ENCODE results near the gene ZNF710. TPM values are rescaled to one million over a fixed set of nuclear protein-coding genes. Genes with fewer than 3 reads are reported as not detected.

Gene ZNF710
- total RNA-seq, 4 donors from 2014 or later = 27.3 to 43.4 (median 35.6) TPM

DNA sequence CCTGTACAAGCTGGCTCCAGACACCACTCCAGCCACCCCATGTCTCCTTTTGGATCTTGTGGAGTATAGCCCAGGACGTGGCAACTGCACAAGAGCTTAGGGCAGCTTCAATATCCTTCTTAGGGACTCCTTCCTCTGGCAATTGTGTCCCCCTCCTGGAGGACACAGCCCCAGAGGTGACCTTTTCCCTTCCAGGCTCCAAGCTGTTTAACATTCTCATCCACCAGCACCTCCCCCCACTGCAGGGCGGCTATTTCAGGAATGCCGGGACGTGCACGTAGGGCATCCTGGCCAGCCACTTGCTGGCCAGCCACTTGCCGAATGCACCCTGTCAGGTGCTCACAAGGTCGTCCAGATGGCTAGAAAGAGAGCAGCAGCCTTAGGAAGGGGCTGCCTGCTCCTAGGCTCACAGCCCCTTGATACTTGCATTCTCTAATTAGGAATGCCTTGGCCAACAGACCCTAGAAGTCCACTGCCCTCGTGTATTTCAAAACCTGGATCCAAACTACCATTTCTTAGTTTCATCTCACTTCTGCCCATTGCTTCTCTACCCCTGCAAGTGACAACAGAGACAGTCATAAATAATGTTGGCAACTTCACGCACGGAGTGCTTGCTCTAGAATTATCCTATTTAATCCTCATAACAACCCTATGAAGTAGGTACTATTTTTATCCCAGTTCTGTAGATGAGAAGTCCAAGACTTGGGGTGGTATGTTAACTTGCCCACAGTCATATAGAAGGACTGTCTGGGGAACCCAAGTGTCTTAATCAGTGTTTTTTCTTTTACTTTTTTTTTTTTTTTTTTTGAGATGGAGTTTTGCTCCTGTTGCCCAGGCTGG is 125.7 kb downstream of the ZNF710 start:
- no peak for DNase-seq

GRCh38 chr15:90130291-90130690 is 129.2 kb downstream of the ZNF710 start:
- WGBS, 2 donors (ENCODE audit: low coverage in 1 of 2) = 91 to 92% methylated on average over 4 to 8 of the region's 8 CpGs
- Histone ChIP-seq H3K4me1 (peaks cover 0 to 13% (median 4%) of the 10 kb centered on the region in 4 donors), H3K36me3 (no peaks in the 10 kb centered on the region), H3K27ac (no peak overlapping the region), H3K4me3 (no peak overlapping the region), H3K27me3 (no peaks in the 10 kb centered on the region), H3K9me3 (no peaks in the 10 kb centered on the region)
- TF ChIP-seq, protein P1, sequence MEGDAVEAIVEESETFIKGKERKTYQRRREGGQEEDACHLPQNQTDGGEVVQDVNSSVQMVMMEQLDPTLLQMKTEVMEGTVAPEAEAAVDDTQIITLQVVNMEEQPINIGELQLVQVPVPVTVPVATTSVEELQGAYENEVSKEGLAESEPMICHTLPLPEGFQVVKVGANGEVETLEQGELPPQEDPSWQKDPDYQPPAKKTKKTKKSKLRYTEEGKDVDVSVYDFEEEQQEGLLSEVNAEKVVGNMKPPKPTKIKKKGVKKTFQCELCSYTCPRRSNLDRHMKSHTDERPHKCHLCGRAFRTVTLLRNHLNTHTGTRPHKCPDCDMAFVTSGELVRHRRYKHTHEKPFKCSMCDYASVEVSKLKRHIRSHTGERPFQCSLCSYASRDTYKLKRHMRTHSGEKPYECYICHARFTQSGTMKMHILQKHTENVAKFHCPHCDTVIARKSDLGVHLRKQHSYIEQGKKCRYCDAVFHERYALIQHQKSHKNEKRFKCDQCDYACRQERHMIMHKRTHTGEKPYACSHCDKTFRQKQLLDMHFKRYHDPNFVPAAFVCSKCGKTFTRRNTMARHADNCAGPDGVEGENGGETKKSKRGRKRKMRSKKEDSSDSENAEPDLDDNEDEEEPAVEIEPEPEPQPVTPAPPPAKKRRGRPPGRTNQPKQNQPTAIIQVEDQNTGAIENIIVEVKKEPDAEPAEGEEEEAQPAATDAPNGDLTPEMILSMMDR (IDR thresholded peaks at IDR 0.05) = no peak
- TF ChIP-seq POLR2AphosphoS5 (IDR thresholded peaks at IDR 0.05) (no peak), POLR2A (IDR thresholded peaks at IDR 0.05) (no peak), EP300 (IDR thresholded peaks at IDR 0.05; ENCODE audit: low read depth) (no peak)
- intact Hi-C loops (cut with DNase I; ENCODE audit: low total_unique reads) (no loop called here), in situ Hi-C loops (cut with MboI; ENCODE audit: low pct_ligation_motif_present in 1 of 4, low pct_unique_long_range_greater_than_20kb in 1 of 4, low sequenced_read_pairs in 3 of 4) (no loop called here)
- no peak for DNase-seq

More for the DNA sequence above, 125.7 kb downstream of the ZNF710 start:
- intact Hi-C loops (cut with DNase I; ENCODE audit: low total_unique reads) (no loop called here), in situ Hi-C loops (cut with MboI; ENCODE audit: low pct_ligation_motif_present in 1 of 4, low pct_unique_long_range_greater_than_20kb in 1 of 4, low sequenced_read_pairs in 3 of 4) (no loop called here)
- TF ChIP-seq POLR2A (IDR thresholded peaks at IDR 0.05) (no peak), EP300 (IDR thresholded peaks at IDR 0.05; ENCODE audit: low read depth) (no peak), POLR2AphosphoS5 (IDR thresholded peaks at IDR 0.05) (no peak)
- TF ChIP-seq, protein P1 (IDR thresholded peaks at IDR 0.05) = no peak
- 30 to 36% methylated on average over 4 to 10 of the region's 10 CpGs for WGBS, 2 donors (ENCODE audit: low coverage in 1 of 2)
- Histone ChIP-seq H3K36me3 (no peaks in the 10 kb centered on the region), H3K27me3 (no peaks in the 10 kb centered on the region), H3K9me3 (no peaks in the 10 kb centered on the region), H3K27ac (peak overlapping the region in 2 of 4 donors; percentile 14 to 75), H3K4me3 (no peak overlapping the region), H3K4me1 (peaks cover 0 to 18% (median 5%) of the 10 kb centered on the region in 4 donors)

Small RNA genes within 50 kb of the gene (small RNA-seq; reads per million reads assigned to genes)
- gene MIR3174 = 0.12 to 2.2 (median 1.0) reads per million in 4 donors
- 0 reads per million in 4 donors for gene RF00066

Other genes with a start within 250 kb of the ZNF710 start
- under 1 TPM in 2 of 4 donors, not detected in 2; 0.64 to 0.96 TPM for gene MESP2, start 225.0 kb upstream of the ZNF710 start, total RNA-seq
- 1,000 to 10,000 TPM in 1 of 4 donors, 100 to 1,000 TPM in 3; 133 to 1,054 (median 474) TPM for gene ANPEP, start 186.5 kb upstream of the ZNF710 start, total RNA-seq
- gene AP3S2, start 107.3 kb upstream of the ZNF710 start, total RNA-seq = 10 to 100 TPM; 20.9 to 90.0 (median 72.6) TPM
- gene ARPIN, start 88.4 kb upstream of the ZNF710 start, total RNA-seq = 10 to 100 TPM; 24.1 to 48.6 (median 37.6) TPM
- 100 to 1,000 TPM in 1 of 4 donors, 10 to 100 TPM in 3; 19.1 to 101 (median 85.1) TPM for gene IDH2, start 101.1 kb downstream of the ZNF710 start, total RNA-seq
- gene SEMA4B, start 200.0 kb downstream of the ZNF710 start, total RNA-seq = 100 to 1,000 TPM; 115 to 193 (median 134) TPM
- gene CIB1, start 232.6 kb downstream of the ZNF710 start, total RNA-seq = 100 to 1,000 TPM in 3 of 4 donors, 10 to 100 TPM in 1; 38.4 to 156 (median 131) TPM
- gene GDPGP1, start 232.9 kb downstream of the ZNF710 start, total RNA-seq = 10 to 100 TPM in 3 of 4 donors, 1 to 10 TPM in 1; 6.8 to 28.8 (median 21.3) TPM
- under 1 TPM in 1 of 4 donors, not detected in 3; 0.27 TPM for gene TTLL13, start 248.2 kb downstream of the ZNF710 start, total RNA-seq